ENCODE data around the gene C6orf15. TPM values are rescaled to one million over a fixed set of nuclear protein-coding genes. Genes with fewer than 3 reads are reported as not detected.

Gene C6orf15
- total RNA-seq, 1 donor from 2014 or later, result not detected

DNA sequence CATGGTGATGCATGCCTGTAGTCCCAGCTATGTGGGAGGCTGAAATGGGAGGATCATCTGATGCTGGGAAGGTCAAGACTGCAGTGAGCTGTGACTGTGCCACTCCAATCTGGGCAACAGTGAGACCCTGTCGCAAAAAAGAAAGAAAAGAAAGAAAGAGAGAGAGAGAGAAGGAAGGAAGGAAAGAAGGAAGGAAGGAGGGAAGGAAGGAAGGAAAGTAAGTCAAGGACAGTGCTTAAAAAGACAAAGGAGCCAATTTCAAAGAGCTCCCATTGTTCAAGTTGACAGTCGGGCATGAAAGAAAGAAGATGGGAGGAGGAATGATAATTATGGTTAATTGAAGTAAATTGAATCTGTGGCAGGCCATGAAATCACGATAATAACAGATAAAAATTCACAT is 16.2 kb downstream of the C6orf15 start:
- TF ChIP-seq, protein P1, sequence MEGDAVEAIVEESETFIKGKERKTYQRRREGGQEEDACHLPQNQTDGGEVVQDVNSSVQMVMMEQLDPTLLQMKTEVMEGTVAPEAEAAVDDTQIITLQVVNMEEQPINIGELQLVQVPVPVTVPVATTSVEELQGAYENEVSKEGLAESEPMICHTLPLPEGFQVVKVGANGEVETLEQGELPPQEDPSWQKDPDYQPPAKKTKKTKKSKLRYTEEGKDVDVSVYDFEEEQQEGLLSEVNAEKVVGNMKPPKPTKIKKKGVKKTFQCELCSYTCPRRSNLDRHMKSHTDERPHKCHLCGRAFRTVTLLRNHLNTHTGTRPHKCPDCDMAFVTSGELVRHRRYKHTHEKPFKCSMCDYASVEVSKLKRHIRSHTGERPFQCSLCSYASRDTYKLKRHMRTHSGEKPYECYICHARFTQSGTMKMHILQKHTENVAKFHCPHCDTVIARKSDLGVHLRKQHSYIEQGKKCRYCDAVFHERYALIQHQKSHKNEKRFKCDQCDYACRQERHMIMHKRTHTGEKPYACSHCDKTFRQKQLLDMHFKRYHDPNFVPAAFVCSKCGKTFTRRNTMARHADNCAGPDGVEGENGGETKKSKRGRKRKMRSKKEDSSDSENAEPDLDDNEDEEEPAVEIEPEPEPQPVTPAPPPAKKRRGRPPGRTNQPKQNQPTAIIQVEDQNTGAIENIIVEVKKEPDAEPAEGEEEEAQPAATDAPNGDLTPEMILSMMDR (IDR thresholded peaks at IDR 0.05; ENCODE audit: unreplicated experiment), result no peak
- Mint-ChIP-seq H3K4me1 (ENCODE audit: low read depth) (peaks cover 3% of the 10 kb centered on the region), H3K27me3 (no peaks in the 10 kb centered on the region), H3K9me3 (ENCODE audit: low read depth) (no peaks in the 10 kb centered on the region), H3K4me3 (ENCODE audit: low read depth) (no peak overlapping the region), H3K36me3 (ENCODE audit: insufficient read depth) (no peaks in the 10 kb centered on the region), H3K27ac (no peak overlapping the region)
- no peak for DNase-seq (ENCODE audit: low spot score, unreplicated experiment)

DNA sequence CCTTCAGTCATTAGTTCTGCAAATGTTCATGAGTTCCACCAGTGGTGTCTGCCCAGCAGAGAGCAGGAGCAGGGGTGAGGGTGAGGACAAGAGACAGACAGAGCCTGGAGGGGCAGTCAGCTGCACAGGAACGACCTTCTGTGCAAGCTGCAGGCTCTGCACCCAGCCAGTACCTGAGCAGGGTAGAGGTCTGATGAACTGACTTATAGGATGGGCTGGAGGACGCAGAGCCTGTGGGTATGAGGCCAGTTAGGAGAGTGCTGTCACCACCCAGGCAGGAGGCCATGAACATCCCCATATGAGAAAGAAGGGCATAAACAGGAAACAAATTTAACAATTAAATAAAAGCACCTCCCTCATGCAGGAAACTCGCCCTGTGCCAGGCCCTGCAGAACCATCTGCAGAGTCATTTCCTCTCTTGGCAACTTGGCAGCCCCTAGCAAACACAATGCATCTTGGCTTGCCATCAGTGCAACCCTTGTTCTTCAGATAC is 17.9 kb downstream of the C6orf15 start:
- H3K9me3 Mint-ChIP-seq (ENCODE audit: low read depth), result no peaks in the 10 kb centered on the region

DNA sequence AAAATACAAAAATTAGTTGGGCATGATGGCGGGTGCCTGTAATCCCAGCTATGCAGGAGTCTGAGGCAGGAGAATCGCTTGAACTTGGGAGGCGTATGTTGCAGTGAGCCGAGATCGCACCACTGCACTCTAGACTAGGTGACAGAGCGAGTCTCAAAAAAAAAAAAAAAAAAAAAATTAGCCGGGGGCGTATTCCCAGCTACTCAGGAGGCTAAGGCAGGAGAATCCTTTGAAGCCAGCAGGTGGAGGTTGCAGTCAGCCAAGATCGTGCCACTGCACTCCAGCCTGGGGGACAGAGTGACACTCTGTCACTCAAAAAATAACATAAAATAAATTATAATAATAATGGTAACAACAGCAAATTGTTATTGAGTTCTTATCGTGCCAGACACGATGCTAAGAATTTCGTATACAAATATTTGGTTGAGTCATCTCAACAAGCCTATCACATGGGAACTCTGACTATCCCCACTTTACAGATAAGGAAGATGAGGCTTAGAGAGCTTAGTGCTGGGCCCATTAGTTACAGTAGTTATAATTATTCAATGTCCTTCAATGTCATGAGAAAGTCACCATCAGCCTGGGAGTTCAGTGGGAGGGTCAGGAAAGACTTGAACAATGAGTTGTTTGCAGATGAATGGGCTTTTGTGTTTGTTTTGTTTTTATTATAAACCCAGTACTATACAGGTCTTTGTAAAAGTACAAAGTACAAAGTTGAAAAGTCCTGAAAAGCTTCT is 19.4 kb downstream of the C6orf15 start:
- TF ChIP-seq, protein P1 (IDR thresholded peaks at IDR 0.05; ENCODE audit: unreplicated experiment), result no peak
- no peak for DNase-seq (ENCODE audit: low spot score, unreplicated experiment)
- Mint-ChIP-seq H3K9me3 (ENCODE audit: low read depth) (no peaks in the 10 kb centered on the region), H3K36me3 (ENCODE audit: insufficient read depth) (no peaks in the 10 kb centered on the region), H3K4me3 (ENCODE audit: low read depth) (no peak overlapping the region), H3K27ac (no peak overlapping the region), H3K4me1 (ENCODE audit: low read depth) (peaks cover 3% of the 10 kb centered on the region), H3K27me3 (no peaks in the 10 kb centered on the region)

More for the DNA sequence above, 17.9 kb downstream of the C6orf15 start:
- no peaks in the 10 kb centered on the region for H3K27me3 Mint-ChIP-seq
- no peak overlapping the region for H3K4me3 Mint-ChIP-seq (ENCODE audit: low read depth)
- H3K36me3 Mint-ChIP-seq (ENCODE audit: insufficient read depth), result no peaks in the 10 kb centered on the region
- TF ChIP-seq, protein P1 (IDR thresholded peaks at IDR 0.05; ENCODE audit: unreplicated experiment), result no peak
- no peak overlapping the region for H3K27ac Mint-ChIP-seq
- H3K4me1 Mint-ChIP-seq (ENCODE audit: low read depth), result peaks cover 3% of the 10 kb centered on the region
- no peak for DNase-seq (ENCODE audit: low spot score, unreplicated experiment)

DNA sequence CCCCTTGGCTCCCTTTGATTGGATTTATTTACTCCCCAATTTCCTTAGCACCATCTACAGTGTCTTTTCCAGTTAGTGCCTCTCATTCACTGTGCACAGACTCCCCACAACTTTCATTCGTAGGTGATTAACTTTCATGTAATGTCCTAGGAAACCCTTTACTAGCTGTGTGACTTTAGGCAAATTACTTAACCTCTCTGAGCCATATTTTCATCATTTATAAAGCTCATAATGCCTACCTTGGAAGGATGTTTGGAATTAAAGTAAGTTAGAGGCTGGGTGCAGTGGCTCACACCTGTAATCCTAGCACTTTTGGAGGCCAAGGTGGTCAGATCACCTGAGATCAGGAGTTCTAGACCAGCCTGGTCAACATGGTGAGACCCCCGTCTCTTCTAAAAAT is 20.1 kb downstream of the C6orf15 start:
- Mint-ChIP-seq H3K36me3 (ENCODE audit: insufficient read depth) (no peaks in the 10 kb centered on the region), H3K4me1 (ENCODE audit: low read depth) (peaks cover 4% of the 10 kb centered on the region), H3K27me3 (no peaks in the 10 kb centered on the region), H3K9me3 (ENCODE audit: low read depth) (no peaks in the 10 kb centered on the region), H3K27ac (no peak overlapping the region), H3K4me3 (ENCODE audit: low read depth) (no peak overlapping the region)
- DNase-seq (ENCODE audit: low spot score, unreplicated experiment), result no peak
- TF ChIP-seq, protein P1 (IDR thresholded peaks at IDR 0.05; ENCODE audit: unreplicated experiment), result no peak

DNA sequence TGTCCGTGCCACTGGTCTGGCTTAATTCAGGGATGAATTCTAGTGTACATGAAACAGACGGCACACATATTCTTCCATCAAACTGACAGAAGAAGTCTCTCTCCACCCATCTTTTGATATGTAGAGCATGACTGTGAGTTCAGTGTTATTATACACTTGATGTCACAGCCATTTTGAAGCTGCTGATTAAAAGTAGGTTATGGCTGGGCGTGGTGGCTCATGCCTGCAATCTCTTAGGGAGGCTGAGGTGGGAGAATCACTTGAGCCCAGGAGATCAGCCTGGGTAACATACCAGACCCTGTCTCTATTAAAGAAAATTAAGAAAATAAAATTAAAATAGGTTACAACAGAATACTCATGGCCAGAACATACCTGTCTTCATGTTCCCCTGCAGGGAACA is 20.7 kb downstream of the C6orf15 start:
- Mint-ChIP-seq H3K36me3 (ENCODE audit: insufficient read depth) (no peaks in the 10 kb centered on the region), H3K4me3 (ENCODE audit: low read depth) (no peak overlapping the region), H3K27ac (no peak overlapping the region), H3K9me3 (ENCODE audit: low read depth) (no peaks in the 10 kb centered on the region), H3K27me3 (peaks cover 3% of the 10 kb centered on the region), H3K4me1 (ENCODE audit: low read depth) (peaks cover 4% of the 10 kb centered on the region)
- TF ChIP-seq, protein P1 (IDR thresholded peaks at IDR 0.05; ENCODE audit: unreplicated experiment), result no peak
- no peak for DNase-seq (ENCODE audit: low spot score, unreplicated experiment)

Measured in progenitor cell of endocrine pancreas (in vitro differentiated cells).